Measurements from ENCODE around the gene ACSF2. TPM values are rescaled to one million over a fixed set of nuclear protein-coding genes. Genes with fewer than 3 reads are reported as not detected.

Gene ACSF2
- total RNA-seq, 1 donor from 2014 or later: 28.1 TPM

DNA sequence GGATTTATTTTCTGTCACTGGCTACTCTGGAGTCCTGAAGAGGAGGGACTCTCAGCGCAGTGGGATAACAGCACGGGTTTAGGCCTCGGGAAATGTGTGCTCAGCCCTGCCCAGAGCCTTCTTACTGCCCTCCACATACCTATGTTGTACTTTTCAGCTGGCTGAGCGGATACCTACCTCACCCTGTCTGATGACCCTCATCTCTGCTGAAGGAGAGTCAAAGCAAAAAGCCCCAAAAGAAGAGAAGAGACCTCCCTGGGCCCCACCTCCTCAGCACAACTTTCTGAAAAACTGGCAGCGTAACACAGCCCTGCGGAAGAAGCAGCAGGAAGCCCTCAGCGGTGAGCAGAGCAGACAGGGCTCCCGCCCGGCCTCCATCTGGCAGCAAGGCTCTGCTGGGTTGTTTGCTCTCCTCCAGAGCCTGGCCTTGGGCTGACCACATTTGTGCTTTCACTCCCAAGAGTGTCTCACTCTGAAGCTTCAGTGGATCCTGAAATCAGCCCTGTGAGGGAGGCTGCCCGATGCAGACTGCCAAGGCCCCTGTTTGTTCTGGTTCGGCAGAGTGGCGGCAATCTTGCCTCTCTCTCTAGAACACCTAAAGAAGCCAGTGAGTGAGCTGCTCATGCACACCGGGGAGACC is 92.5 kb downstream of the ACSF2 start:
- Mint-ChIP-seq H3K27ac (ENCODE audit: unreplicated experiment) (peak overlapping the region; percentile 78), H3K4me1 (ENCODE audit: unreplicated experiment) (peaks cover 40% of the 10 kb centered on the region), H3K9me3 (ENCODE audit: unreplicated experiment) (no peaks in the 10 kb centered on the region), H3K36me3 (ENCODE audit: unreplicated experiment) (no peaks in the 10 kb centered on the region), H3K27me3 (ENCODE audit: unreplicated experiment) (no peaks in the 10 kb centered on the region), H3K4me3 (ENCODE audit: unreplicated experiment) (no peak overlapping the region)
- no peak for DNase-seq (ENCODE audit: extremely low spot score, unreplicated experiment)
- no peak for TF ChIP-seq CTCF (IDR thresholded peaks at IDR 0.05)

GRCh38 chr17:50519141-50519834 is 93.3 kb downstream of the ACSF2 start:
- no peaks in the 10 kb centered on the region for H3K36me3 Mint-ChIP-seq (ENCODE audit: unreplicated experiment)
- H3K9me3 Mint-ChIP-seq (ENCODE audit: unreplicated experiment): no peaks in the 10 kb centered on the region
- TF ChIP-seq CTCF (IDR thresholded peaks at IDR 0.05): no peak
- H3K4me1 Mint-ChIP-seq (ENCODE audit: unreplicated experiment): peaks cover 35% of the 10 kb centered on the region
- DNase-seq (ENCODE audit: extremely low spot score, unreplicated experiment): no peak
- no peak overlapping the region for H3K27ac Mint-ChIP-seq (ENCODE audit: unreplicated experiment)
- H3K27me3 Mint-ChIP-seq (ENCODE audit: unreplicated experiment): no peaks in the 10 kb centered on the region
- no peak overlapping the region for H3K4me3 Mint-ChIP-seq (ENCODE audit: unreplicated experiment)

DNA sequence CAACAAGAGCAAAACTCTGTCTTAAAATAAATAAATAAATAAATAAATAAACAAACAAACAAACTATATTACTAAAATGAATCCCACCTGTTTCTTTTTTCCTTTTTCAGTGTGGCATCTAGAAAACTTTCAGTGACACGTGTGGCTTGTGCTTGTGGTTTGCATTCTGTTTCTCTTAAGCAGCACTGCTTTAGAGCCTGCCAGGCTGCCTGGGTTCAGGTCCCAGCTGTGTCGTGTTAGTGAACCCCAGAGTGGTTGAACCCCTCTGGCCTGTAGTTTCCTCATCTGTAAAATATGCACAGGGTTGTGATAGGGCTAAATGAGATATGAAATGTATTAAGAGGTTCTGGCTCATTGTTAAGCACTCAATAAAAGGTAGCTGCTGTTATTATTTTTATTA is 94.5 kb downstream of the ACSF2 start:
- no peak for TF ChIP-seq CTCF (IDR thresholded peaks at IDR 0.05)
- Mint-ChIP-seq H3K27me3 (ENCODE audit: unreplicated experiment) (no peaks in the 10 kb centered on the region), H3K36me3 (ENCODE audit: unreplicated experiment) (no peaks in the 10 kb centered on the region), H3K9me3 (ENCODE audit: unreplicated experiment) (no peaks in the 10 kb centered on the region), H3K4me1 (ENCODE audit: unreplicated experiment) (peaks cover 23% of the 10 kb centered on the region), H3K27ac (ENCODE audit: unreplicated experiment) (no peak overlapping the region), H3K4me3 (ENCODE audit: unreplicated experiment) (no peak overlapping the region)
- no peak for DNase-seq (ENCODE audit: extremely low spot score, unreplicated experiment)

DNA sequence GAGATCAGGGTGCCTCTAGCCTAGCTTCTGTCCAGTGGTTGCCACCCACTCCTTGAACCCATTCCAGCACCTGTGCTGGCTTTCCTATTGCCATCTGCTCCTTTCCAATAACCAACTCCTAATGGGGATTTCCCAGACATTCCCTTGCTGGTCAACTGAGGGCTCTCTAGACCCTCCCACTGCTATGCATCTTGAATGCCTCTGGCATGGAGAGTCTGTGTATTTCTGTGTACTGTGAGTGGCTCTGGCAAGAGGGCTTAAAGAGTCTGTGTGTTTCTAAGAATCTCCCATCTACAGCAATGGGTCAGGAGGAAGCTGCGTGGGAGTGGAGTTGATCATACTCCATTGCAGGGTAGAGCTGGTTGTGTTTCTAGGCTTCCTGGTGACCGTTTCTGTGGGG is 95.5 kb downstream of the ACSF2 start:
- DNase-seq (ENCODE audit: extremely low spot score, unreplicated experiment): no peak
- H3K9me3 Mint-ChIP-seq (ENCODE audit: unreplicated experiment): no peaks in the 10 kb centered on the region
- H3K4me3 Mint-ChIP-seq (ENCODE audit: unreplicated experiment): no peak overlapping the region
- H3K27me3 Mint-ChIP-seq (ENCODE audit: unreplicated experiment): no peaks in the 10 kb centered on the region
- no peak overlapping the region for H3K27ac Mint-ChIP-seq (ENCODE audit: unreplicated experiment)
- H3K4me1 Mint-ChIP-seq (ENCODE audit: unreplicated experiment): peaks cover 17% of the 10 kb centered on the region
- no peak for TF ChIP-seq CTCF (IDR thresholded peaks at IDR 0.05)
- H3K36me3 Mint-ChIP-seq (ENCODE audit: unreplicated experiment): no peaks in the 10 kb centered on the region

GRCh38 chr17:50522766-50523165 is 96.7 kb downstream of the ACSF2 start:
- TF ChIP-seq CTCF (IDR thresholded peaks at IDR 0.05): no peak
- Mint-ChIP-seq H3K4me3 (ENCODE audit: unreplicated experiment) (no peak overlapping the region), H3K36me3 (ENCODE audit: unreplicated experiment) (no peaks in the 10 kb centered on the region), H3K9me3 (ENCODE audit: unreplicated experiment) (no peaks in the 10 kb centered on the region), H3K27ac (ENCODE audit: unreplicated experiment) (no peak overlapping the region), H3K27me3 (ENCODE audit: unreplicated experiment) (no peaks in the 10 kb centered on the region), H3K4me1 (ENCODE audit: unreplicated experiment) (peaks cover 7% of the 10 kb centered on the region)
- DNase-seq (ENCODE audit: extremely low spot score, unreplicated experiment): no peak
